Measurements from ENCODE around the gene RAB40C.

Gene RAB40C

GRCh38 chr16:575354-576196 lies 14.3 kb upstream of the RAB40C start:
- DNase-seq, result no peak

- no peak for DNase-seq
Measured at GRCh38 chr16:576197-576822, 13.6 kb upstream of the RAB40C start.

DNA sequence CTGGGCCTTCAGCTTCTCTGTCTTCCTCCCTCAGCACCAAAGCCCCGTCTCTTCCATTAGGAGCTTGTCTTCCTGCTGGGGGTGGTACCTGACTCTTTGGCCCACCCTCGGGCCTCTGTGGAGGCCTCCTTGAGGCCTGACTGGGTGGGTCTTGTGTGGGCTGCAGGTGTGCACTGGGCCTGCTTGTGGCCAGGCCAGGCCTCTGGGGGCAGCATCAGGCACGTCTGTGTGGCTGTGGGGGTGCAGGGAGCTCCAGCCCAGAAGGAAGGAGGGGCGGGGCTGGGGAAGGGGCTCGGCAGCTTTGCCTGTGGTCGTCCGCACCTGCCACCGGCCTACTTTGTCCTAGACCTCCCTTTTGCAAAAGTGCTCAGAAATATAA lies 13.1 kb upstream of the RAB40C start:
- DNase-seq, result no peak

GRCh38 chr16:577796-578195 lies 12.1 kb upstream of the RAB40C start:
- no peak for DNase-seq

GRCh38 chr16:578232-578869 lies 11.5 kb upstream of the RAB40C start:
- no peak for DNase-seq

- DNase-seq, result no peak
Measured at GRCh38 chr16:578870-579405, 10.9 kb upstream of the RAB40C start.

DNA sequence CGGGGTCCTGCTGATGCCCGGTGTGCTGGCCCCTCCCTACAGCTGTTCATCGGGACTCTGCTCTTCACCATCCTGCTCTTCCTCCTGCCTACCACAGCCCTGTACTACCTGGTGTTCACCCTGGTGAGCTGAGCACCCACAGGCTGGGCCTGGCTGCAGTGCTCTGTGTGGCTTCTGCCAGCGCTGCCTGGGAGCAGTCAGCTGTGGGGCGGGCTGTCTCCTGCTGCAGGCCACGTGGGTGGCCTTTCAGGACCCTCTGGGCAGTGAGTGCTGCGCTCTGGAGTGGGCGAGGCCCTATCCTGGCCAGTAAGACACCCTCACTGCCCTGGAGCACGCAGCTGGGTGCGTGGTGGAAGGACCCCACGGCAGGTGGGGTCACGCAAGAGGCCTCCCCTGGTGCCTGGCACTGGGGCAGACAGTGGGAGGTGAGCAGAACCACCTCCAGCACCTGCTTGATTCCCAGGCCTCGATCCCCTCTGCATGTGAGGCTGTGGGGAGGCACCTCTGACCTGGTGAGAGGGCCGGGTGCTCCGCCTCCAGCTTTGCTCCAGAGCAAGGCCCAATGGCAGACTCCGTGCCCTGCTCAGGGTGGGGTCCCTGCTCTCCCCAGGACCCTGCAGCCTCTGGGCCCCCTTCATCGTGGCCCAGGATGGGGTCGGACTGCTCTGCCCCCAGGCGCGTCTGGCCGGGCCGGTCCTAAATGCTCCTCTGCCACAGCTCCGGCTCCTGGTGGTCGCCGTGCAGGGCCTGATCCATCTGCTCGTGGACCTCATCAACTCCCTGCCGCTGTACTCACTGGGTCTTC lies 9.5 kb upstream of the RAB40C start:
- no peak for DNase-seq

GRCh38 chr16:580946-581498 lies 8.8 kb upstream of the RAB40C start:
- DNase-seq, result no peak

DNA sequence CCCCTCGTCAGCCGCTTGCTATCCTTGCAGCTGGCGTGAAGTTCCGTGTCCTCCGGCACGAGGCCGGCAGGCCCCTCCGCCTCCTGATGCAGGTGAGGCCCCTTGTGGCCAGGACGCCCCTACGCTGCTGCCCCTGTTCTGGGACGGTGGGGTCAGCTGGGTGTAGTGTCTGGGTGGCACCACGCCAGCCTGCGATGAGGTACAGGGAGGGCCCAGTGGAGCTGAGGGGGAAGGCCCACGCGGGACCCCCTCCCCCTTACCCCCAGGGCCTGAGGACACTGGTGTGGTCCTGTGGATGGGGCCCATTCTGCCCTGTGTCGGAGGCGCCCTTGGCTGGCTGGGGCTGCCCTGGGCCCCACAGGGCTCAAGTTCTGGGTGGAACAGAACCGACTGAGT lies 7.7 kb upstream of the RAB40C start:
- no peak for DNase-seq

DNA sequence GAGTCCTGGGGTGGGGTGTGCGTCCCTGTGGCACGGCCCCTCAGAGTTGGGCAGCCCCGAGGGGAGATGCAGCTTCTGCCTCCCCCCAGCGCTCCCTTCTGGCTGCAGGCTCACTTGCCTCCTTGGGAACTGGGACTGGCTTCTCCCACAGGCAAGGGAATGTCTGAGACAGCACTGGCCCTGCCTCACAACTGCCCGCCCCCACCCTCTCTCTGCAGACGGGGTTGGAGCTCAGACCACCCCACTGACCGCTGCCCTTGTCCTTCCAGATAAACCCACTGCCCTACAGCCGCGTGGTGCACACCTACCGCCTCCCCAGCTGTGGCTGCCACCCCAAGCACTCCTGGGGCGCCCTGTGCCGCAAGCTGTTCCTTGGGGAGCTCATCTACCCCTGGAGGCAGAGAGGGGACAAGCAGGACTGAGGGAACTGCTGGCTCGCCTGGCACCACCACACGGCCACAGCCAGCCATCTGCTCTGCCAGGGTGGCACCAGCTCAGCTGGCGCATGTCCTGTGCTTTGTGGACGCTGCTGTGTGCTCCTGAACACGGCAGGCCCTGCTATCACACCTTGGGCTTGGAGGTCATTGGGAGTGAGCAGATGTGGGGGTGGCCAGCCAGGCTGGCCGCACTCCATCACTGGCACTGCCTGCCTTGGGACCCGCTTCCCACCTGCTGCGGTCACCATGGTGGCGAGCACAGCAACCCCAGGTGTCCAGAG lies 7.1 kb upstream of the RAB40C start:
- no peak for DNase-seq

DNA sequence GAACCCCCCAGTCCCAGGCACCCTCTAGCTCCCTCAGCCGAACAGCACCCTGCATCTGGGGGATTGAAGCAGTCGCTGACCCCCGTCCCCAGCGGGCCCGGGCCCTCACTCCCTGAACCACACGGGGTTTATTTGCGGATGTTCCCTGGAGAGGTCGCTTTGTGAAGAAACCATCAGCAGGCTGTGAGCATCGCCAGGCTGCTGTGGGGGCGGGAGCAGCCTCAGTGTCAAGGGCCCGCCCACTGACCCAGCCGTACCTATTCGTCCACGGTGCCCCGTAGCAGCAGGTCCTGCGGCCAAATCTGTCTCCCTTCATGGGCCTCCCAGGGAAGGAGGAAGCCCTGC lies 6.4 kb upstream of the RAB40C start:
- DNase-seq, result no peak

- no peak for DNase-seq
Measured at GRCh38 chr16:583815-584591, 5.9 kb upstream of the RAB40C start.

DNA sequence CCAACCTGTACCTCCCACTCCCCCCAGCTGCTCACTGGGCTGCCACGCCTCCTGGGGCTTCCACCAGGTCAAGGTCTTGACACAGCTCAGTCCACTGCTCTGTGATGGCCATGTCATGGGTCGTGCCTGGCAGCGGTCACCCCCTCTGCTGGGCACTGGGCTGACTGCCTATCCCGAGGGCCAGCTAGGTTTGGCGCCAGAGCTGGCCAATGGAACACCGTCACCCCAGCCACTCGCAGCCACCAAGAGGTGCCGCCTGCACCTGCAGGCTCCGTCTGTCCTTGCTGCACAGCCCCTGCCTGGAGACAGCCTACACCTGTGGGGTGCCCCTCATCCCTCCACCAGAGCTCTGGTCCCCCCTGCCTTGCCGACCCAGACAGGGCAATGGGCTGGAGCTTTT lies 4.5 kb upstream of the RAB40C start:
- DNase-seq, result no peak

- DNase-seq, result no peak
Measured at GRCh38 chr16:586047-586644, 3.7 kb upstream of the RAB40C start.

- DNase-seq, result no peak
Measured at GRCh38 chr16:586645-587590, 2.9 kb upstream of the RAB40C start.

- DNase-seq, result no peak
Measured at GRCh38 chr16:588639-588888, 1.3 kb upstream of the RAB40C start.

- DNase-seq, result peak; percentile 66
Measured at GRCh38 chr16:588889-589657, 793 bp upstream of the RAB40C start.

DNA sequence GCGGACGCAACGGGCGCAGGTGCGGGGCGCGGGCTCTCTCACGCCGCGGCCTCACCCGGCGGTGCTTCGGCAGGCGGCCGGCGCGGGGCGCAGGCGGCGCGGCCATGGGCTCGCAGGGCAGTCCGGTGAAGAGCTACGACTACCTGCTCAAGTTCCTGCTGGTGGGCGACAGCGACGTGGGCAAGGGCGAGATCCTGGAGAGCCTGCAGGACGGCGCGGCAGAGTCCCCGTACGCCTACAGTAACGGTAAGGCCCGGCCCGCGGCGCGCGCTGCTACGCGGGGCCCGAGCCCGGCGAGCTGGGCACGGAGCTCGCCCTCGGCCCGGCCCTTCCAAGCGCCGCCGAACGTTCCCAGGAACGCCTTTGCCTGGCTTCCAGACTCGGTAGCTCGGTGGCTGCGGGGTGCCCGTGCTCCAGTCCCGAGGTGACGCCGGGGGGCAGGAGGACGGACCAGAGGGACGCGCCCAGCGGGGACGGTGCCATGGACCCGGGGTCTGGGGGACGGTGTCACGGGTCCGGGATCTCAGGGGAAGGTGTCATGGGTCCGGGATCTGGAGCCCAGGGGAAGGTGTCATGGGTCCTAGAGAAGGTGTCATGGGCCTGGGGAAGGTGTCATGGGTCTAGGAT lies 435 bp downstream of the RAB40C start:
- DNase-seq, result no peak

DNA sequence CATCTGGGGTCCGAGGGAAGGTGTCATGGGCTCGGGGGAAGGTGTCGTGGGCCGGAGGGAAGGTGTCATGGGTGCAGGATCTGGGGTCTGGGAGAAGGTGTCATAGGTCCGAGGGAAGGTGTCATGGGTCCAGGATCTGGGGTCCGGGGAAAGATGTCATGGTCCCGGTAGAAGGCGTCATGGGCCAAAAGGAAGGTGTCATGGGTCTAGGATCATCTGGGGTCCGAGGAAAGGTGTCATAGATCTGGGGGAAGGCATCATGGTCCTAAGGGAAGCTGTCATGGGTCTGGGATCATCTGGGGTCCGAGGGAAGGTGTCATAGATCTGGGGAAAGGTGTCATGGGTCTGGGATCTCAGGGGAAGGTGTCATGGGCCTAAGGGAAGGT lies 942 bp downstream of the RAB40C start:
- no peak for DNase-seq
